Measurements from ENCODE around the gene TMEM212.
"Not testable (repeated sequence)": the region's sequence is repeated elsewhere in the genome, so short reads cannot be mapped to it uniquely, and the experiment has no call there.

Gene TMEM212

GRCh38 chr3:171812811-171813210 lies 30.3 kb upstream of the TMEM212 start:
- H3K4me3 ChIP-seq (ENCODE audit: severe bottlenecking), result no peak overlapping the region
- no peak for TF ChIP-seq CTCF (IDR thresholded peaks at IDR 0.05; ENCODE audit: poor library complexity, severe bottlenecking)
- H3K27ac ChIP-seq (ENCODE audit: poor library complexity, severe bottlenecking), result peak overlapping the region; percentile 89
- H3K27me3 ChIP-seq (ENCODE audit: insufficient read depth, poor library complexity, severe bottlenecking), result no peaks in the 10 kb centered on the region
- no peaks in the 10 kb centered on the region for H3K36me3 ChIP-seq (ENCODE audit: low read depth)
- DNase-seq (ENCODE audit: low spot score) (no peak), ATAC-seq (ENCODE audit: low read depth) (no peak)
- H3K4me1 ChIP-seq (ENCODE audit: insufficient read depth, poor library complexity, severe bottlenecking), result peaks cover 26% of the 10 kb centered on the region
- no peaks in the 10 kb centered on the region for H3K9me3 ChIP-seq (ENCODE audit: severe bottlenecking)

GRCh38 chr3:171813278-171813896 lies 29.8 kb upstream of the TMEM212 start:
- Histone ChIP-seq H3K27ac (ENCODE audit: poor library complexity, severe bottlenecking) (peak overlapping the region; percentile 89), H3K9me3 (ENCODE audit: severe bottlenecking) (no peaks in the 10 kb centered on the region), H3K36me3 (ENCODE audit: low read depth) (no peaks in the 10 kb centered on the region), H3K4me3 (ENCODE audit: severe bottlenecking) (no peak overlapping the region), H3K4me1 (ENCODE audit: insufficient read depth, poor library complexity, severe bottlenecking) (peaks cover 26% of the 10 kb centered on the region), H3K27me3 (ENCODE audit: insufficient read depth, poor library complexity, severe bottlenecking) (no peaks in the 10 kb centered on the region)
- DNase-seq (ENCODE audit: low spot score) (no peak), ATAC-seq (ENCODE audit: low read depth) (no peak)
- TF ChIP-seq CTCF (IDR thresholded peaks at IDR 0.05; ENCODE audit: poor library complexity, severe bottlenecking), result no peak

DNA sequence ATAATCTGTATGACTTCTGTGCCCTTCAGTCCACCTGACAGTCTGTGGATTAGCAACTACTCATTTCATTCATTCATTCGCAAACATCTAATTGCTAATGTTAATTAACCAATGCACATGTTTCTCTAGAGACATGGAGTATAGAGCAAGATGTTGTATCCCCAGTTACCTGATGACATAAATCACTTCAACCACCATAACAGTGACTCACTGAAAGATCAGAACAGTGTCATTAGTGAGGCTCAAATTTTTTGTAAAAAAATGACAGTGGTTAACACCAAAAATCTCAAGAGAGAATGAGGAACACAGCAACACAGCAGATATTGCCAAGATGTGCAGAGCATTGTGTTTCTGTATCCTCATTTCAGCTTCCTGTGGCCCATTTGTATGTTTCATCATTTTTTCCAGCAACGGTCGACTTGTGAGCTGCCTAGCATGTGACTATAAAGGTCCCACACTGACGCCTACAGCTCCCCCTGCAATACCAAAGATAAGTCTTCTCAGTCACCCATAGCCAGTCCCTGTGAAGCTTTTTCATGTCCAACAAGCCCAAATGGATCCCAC lies 29.2 kb upstream of the TMEM212 start:
- H3K9me3 ChIP-seq (ENCODE audit: severe bottlenecking), result no peaks in the 10 kb centered on the region
- peaks cover 26% of the 10 kb centered on the region for H3K4me1 ChIP-seq (ENCODE audit: insufficient read depth, poor library complexity, severe bottlenecking)
- ATAC-seq (ENCODE audit: low read depth) (no peak), DNase-seq (ENCODE audit: low spot score) (no peak)
- no peak for TF ChIP-seq CTCF (IDR thresholded peaks at IDR 0.05; ENCODE audit: poor library complexity, severe bottlenecking)
- no peaks in the 10 kb centered on the region for H3K36me3 ChIP-seq (ENCODE audit: low read depth)
- H3K27ac ChIP-seq (ENCODE audit: poor library complexity, severe bottlenecking), result no peak overlapping the region
- H3K27me3 ChIP-seq (ENCODE audit: insufficient read depth, poor library complexity, severe bottlenecking), result no peaks in the 10 kb centered on the region
- no peak overlapping the region for H3K4me3 ChIP-seq (ENCODE audit: severe bottlenecking)

DNA sequence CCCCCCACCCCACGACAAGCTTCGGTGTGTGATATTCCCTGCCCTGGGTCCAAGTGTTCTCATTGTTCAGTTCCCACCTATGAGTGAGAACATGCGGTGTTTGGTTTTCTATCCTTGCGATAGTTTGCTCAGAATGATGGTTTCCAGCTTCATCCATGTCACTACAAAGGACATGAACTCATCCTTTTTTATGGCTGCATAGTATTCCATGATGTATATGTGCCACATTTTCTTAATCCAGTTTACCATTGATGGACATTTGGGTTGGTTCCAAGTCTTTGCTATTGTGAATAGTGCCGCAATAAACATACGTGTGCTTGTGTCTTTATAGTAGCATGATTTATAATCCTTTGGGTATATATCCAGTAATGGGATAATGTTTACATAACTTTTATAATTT lies 28.5 kb upstream of the TMEM212 start:
- ATAC-seq (ENCODE audit: low read depth); H3K27ac ChIP-seq (ENCODE audit: poor library complexity, severe bottlenecking); H3K27me3 ChIP-seq (ENCODE audit: insufficient read depth, poor library complexity, severe bottlenecking); H3K4me3 ChIP-seq (ENCODE audit: severe bottlenecking); H3K9me3 ChIP-seq (ENCODE audit: severe bottlenecking); DNase-seq (ENCODE audit: low spot score); H3K36me3 ChIP-seq (ENCODE audit: low read depth): not testable (repeated sequence)
- H3K4me1 ChIP-seq (ENCODE audit: insufficient read depth, poor library complexity, severe bottlenecking), result peaks cover 23% of the 10 kb centered on the region

DNA sequence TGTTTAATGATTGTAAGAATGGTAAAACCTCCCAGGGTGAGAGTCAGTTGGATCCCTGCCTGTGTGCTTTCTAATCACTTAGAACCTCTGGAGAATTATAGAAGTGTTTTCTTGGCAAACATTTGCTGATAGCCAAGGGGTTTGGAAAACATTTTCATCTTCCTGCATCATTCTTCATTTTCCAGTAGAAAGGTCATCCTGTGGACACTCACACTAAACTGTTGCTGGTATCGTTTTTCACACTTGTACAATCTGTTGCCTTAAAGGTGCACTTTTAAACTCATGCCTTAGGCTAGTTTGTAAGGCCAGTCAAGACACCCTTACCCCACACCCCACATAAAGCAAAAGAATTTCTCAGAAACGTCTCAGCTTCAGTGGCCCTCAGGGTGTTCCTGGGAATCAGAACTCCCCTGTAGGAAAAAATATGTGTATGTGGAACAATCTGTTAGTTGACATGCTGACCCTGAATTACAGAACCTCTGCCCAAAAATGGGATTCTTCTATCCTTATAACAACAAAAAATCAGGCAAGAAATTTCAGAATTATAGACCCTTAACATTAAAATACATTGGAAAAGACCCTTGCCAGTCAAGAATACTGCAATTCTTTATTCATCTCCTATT lies 27.1 kb upstream of the TMEM212 start:
- DNase-seq (ENCODE audit: low spot score) (no peak), ATAC-seq (ENCODE audit: low read depth) (no peak)
- Histone ChIP-seq H3K4me1 (ENCODE audit: insufficient read depth, poor library complexity, severe bottlenecking) (peaks cover 18% of the 10 kb centered on the region), H3K4me3 (ENCODE audit: severe bottlenecking) (no peak overlapping the region), H3K9me3 (ENCODE audit: severe bottlenecking) (no peaks in the 10 kb centered on the region), H3K36me3 (ENCODE audit: low read depth) (no peaks in the 10 kb centered on the region), H3K27me3 (ENCODE audit: insufficient read depth, poor library complexity, severe bottlenecking) (no peaks in the 10 kb centered on the region), H3K27ac (ENCODE audit: poor library complexity, severe bottlenecking) (no peak overlapping the region)
- no peak for TF ChIP-seq CTCF (IDR thresholded peaks at IDR 0.05; ENCODE audit: poor library complexity, severe bottlenecking)

Data from RWPE2 (cell line).